HPDE6-E6E7 (cell line): ENCODE results near the gene TRMT11.
"Not testable (repeated sequence)": the region's sequence is repeated elsewhere in the genome, so short reads cannot be mapped to it uniquely, and the experiment has no call there.

ENCODE experiments used
- DNase-seq: peaks from one replicate; pipeline ENCODE4 v3.0.0; 2011; ENCODE audit warnings: missing footprints; ENCODE audit errors: extremely low spot score

TRMT11 gene

GRCh38 chr6:125991653-125992052 lies 5.3 kb downstream of the TRMT11 start:
- DNase-seq, result no peak

- DNase-seq, result no peak
These were observed 8.5 kb downstream of the TRMT11 start for GRCh38 chr6:125994670-125995488.

DNA sequence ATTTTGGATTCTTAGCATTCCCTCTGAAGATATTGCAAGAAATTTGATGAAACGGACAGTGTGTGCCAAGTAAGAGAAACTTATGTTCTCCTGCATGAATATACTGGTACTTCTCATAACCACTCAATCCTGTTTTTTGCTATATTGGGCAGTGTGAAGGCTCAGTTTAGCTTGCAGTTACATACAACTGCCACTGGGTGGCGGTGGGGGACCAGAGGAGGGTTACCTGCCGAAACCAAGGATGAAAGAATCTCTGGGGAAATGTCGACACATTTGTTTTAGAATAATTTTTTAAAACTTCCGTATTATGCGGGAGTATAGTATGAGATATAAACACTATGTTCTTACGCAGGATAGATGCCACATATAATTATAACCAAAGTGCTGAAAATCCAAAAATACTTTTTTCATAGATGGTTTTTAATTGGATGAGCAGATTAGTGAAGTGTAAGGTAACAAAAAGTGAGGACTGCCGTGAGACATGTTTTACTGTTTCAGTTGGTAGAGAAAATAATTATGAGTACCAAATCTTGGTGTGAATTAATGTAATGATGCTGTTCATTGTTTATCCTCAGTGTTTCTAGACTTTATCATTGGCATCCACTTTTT lies 9.7 kb downstream of the TRMT11 start:
- peak; percentile 50 for DNase-seq

- DNase-seq, result no peak
These were observed 16.7 kb downstream of the TRMT11 start for GRCh38 chr6:126002755-126003679.

- no peak for DNase-seq
These were observed 21.5 kb downstream of the TRMT11 start for GRCh38 chr6:126007800-126008199.

DNA sequence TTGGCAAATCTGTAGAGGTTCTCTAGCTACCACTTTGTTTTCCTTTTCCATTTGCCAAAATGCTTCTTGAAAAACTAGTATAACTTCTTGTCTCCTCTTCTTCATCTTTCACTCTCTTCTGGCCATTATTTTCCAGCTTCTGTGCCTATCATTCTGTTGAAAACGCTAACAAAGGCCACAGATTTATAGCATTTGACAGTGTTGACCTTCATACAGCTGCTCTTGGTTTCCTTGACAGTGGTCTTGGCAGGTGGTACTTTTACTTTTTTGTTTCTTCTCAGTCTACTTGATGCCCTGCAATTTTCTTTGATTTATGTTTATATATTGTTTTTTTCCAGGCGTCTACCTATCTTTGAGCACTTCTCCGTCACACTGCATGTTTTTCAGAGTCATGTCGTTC lies 23.7 kb downstream of the TRMT11 start:
- DNase-seq, result no peak

- no peak for DNase-seq
These were observed 29.5 kb downstream of the TRMT11 start for GRCh38 chr6:126015863-126016262.

GRCh38 chr6:126016591-126016990 lies 30.3 kb downstream of the TRMT11 start:
- DNase-seq, result no peak

DNA sequence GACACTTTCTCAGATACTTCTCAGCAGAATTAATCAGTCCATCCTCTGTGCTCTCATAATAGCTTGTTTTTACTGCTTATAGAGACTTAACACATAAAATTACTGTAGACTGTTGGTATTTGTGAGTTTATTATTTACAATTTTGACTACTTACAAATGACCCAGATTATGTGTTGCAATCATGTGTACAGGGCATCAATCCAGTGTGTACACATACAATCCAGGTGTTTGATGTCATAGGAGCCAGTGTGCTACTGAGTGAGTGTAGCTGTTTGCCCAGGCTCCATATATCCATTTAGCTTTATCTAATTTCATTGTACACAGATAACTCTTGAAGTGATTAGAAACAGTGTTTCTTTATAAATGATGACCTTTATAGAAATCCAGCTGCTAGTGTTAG lies 31.3 kb downstream of the TRMT11 start:
- DNase-seq, result no peak

DNA sequence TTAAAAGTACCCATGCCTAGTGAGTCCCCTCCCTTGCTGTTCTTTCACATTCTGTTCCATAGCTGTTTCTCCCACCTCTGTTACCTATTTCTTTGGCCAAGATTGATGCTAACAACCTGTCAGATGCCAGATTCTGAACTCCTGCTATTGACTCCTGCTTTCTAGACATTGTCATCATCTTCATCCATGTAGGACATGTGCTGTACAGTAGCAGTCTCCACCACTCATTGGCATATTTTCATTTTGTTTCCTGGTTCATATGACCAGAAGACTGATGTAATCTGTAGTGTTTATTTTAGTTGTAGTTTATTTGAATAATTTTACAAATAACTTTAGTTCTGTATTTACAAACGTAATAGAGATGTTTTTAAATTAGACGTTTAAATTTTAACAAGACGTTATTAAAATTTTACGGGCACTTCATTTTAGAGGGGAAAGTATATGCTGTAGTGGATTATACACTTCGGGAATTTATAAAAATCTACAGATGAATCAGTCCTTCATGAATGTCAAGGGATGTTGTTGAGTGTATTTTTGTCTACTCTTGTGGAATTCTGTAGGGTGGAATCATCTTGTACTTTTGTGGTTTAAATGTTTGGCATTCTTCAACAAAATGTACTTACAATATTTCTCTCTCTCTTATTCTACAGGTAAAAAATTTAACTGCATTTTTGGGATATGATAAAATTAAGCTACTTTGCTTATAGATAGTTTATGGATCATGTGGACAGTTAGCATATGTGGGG lies 34.1 kb downstream of the TRMT11 start:
- DNase-seq, result no peak

DNA sequence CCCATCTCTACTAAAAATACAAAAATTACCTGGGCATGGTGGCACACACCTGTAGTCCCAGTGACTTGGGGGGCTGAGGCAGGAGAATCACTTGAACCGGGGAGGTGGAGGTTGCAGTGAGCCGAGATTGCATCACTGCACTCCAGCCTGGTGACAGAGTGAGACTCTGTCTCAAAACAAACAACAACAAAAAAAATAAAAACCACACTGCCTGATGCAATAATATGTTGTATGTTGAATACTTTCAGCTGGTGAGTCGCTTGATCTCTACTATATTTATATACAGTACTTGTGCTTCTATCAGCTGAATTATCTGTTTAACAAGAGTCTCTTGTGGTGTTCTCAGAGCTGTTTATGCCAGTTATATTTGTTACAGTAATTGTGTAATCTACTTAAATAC lies 37.1 kb downstream of the TRMT11 start:
- not testable (repeated sequence) for DNase-seq

- DNase-seq, result no peak
These were observed 39.7 kb downstream of the TRMT11 start for GRCh38 chr6:126026001-126026400.

- DNase-seq, result no peak
These were observed 41.3 kb downstream of the TRMT11 start for GRCh38 chr6:126027601-126028000.

DNA sequence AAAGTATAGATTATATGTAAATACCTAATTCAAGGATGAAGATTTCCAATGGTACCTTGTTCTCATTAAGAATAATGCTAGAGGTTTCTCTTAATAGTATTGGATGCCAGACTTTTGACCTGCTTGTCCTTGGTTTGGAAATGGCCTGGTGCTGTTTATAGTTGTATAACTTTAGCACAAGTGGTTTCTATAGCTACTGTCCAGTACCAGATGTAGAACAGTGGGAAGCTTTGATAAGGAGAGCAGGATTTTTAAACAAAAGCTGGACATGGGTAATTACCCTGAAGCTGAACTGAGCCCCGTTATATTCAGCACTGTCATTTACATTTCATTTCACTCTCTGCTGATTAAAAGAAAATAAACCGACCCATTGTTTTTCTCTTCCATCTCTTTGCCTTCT lies 43.7 kb downstream of the TRMT11 start:
- DNase-seq, result no peak

DNA sequence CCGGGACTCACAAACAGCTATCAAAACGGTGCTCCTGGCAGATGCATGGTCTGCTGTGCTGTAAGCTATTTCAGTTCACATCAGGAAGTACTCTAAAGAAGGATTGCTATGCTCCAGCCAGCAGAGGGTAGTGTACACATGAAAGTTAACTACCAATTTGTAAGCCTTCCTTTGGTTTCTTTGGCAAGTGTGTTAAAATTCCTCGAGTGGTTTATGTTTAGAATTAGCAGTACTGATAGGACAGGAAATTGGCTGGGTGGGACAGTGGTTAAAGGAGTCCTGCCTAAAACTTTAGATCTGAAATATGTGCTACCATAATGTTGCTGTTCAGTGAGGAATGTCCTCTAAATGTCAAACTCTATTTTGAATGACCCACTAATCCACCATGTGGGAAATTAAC lies 47.4 kb downstream of the TRMT11 start:
- DNase-seq, result peak; percentile 20

DNA sequence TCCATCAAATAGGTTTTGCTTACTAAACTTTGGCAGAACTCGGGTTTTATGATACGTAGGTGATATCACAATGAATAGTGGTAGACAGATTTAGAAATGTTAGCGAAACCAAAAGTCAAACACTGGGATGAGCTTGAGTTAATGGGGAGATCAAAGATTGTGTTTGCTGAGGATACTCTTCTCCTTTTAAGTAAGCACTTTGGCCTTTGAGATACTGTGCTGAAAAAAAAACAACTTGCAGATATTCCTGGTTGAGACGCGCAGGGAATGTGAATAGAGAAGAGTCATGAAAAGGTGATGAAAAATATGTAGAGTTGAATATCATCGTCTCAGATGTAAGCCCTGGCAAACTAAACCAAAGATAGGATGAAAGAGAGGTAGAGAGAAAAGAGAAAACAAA lies 48.3 kb downstream of the TRMT11 start:
- DNase-seq, result no peak

DNA sequence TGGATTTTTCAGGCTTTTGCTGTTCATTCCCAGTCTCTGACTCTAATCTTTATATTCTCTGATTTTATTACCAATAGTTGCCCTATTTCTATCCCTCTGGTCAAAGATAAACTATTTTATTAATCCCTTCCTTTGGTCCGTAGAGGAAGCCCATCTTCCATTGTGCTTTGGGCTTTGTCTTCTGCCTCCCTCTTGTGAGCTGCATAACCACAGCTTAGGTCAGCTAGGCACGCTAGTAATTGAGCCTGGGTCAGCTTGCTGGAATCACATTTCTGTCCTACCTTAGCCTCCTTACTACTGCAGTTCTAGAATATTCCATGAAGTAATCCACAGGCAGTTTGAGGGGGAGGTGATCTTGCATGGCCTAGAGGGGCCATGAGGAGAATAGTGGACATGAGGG lies 49.4 kb downstream of the TRMT11 start:
- no peak for DNase-seq

GRCh38 chr6:126038234-126038633 lies 51.9 kb downstream of the TRMT11 start:
- DNase-seq, result no peak

DNA sequence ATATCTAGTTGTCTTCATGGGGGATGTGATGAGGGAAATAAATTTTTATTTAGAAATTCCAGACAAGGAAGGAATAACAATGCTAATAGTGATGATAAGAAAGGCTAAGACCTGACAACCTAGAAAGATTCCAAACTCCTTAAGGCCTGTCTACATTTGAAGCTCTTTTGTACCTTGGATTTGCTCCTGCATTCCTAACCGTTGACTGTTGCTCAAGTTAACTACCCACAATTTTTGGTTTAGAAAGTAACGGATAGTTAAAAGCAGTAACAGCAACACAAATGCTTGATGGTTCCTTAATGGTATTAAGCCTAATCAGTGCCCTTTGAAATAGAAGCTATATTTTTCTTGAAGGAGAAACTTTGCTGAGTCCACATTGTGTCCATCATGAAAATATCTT lies 52.9 kb downstream of the TRMT11 start:
- DNase-seq, result no peak

- DNase-seq, result no peak
These were observed 54.1 kb downstream of the TRMT11 start for GRCh38 chr6:126040394-126040793.

- DNase-seq, result peak; percentile 57
These were observed 54.5 kb downstream of the TRMT11 start for GRCh38 chr6:126040826-126041225.

- DNase-seq, result no peak
These were observed 55.2 kb downstream of the TRMT11 start for GRCh38 chr6:126041516-126041915.
